GM12878 (cell line): ENCODE measurements around the gene CDK3. TPM values are rescaled to one million over a fixed set of nuclear protein-coding genes. Genes with fewer than 3 reads are reported as not detected.
"Not testable (repeated sequence)": the region's sequence is repeated elsewhere in the genome, so short reads cannot be mapped to it uniquely, and the experiment has no call there.

Source experiments
- ATAC-seq: fragments of 200-7000 bp; cut with Tn5 transposase; 3 replicates; pipeline ENCODE4 v1.9.1; 2020; ENCODE audit warnings: mild to moderate bottlenecking, moderate library complexity
- BruUV-seq: library from RNA; stranded (reverse); fragments of 400-500 nt; replicated peaks from 2 replicates; lab custom pipeline; 2021; lab: Mats Ljungman, UMichigan
- CTCF ChIA-PET: fragments of 300-600 bp; sonication (Branson Sonifier 250); formaldehyde crosslinking; extraction: SDS; loops from one replicate; lab custom pipeline; 2021; ENCODE audit warnings: inconsistent platforms; lab: Yijun Ruan, JAX
- POLR2A ChIA-PET: fragments of 350-600 bp; formaldehyde crosslinking; extraction: SDS; loops from one replicate; lab custom pipeline; 2021; ENCODE audit warnings: inconsistent platforms; lab: Charles Lee
- RAD21 ChIA-PET: fragments of 300-600 bp; sonication (Branson Sonifier 250); formaldehyde crosslinking; loops from one replicate; lab custom pipeline; 2023; ENCODE audit warnings: antibody characterized with exemption; ENCODE audit not compliant: unreplicated experiment; lab: Charles Lee
- SMC1A ChIA-PET: fragments of 300-600 bp; sonication (Branson Sonifier 250); formaldehyde crosslinking; loops from one replicate; lab custom pipeline; 2023; ENCODE audit not compliant: unreplicated experiment, uncharacterized antibody; lab: Charles Lee
- DNase-seq: peaks from one replicate; pipeline ENCODE4 v3.0.0-alpha.2; 2011; ENCODE audit warnings: low read depth, low spot score
- FAIRE-seq: peaks from 3 replicates; lab custom pipeline; 2011; peaks lifted over from hg19 to GRCh38; lab: Jason Lieb, UNC
- H2AFZ ChIP-seq: 2 replicates; pipeline ENCODE4 v1.6.0; 2011; ENCODE audit warnings: low read depth, low read length, control low read depth; ENCODE audit not compliant: control insufficient read depth
- H3K27ac ChIP-seq: 2 replicates; pipeline ENCODE4 v1.5.1; 2011; ENCODE audit warnings: control low read depth; ENCODE audit not compliant: control insufficient read depth, insufficient read depth
- H3K27me3 ChIP-seq, 2 experiments: replicated peaks in 1 of 2; 2 replicates each; pipeline versions ENCODE4 v1.6.0 to v1.6.1; 2011; ENCODE audit warnings: low read length in 1 of 2; ENCODE audit not compliant: control insufficient read depth in 2 of 2, insufficient read depth in 2 of 2
- H3K36me3 ChIP-seq, 2 experiments: 2 replicates each; pipeline ENCODE4 v1.5.1; 2011; ENCODE audit warnings: low read length in 1 of 2; ENCODE audit not compliant: control insufficient read depth in 2 of 2, insufficient read depth in 2 of 2
- H3K4me1 ChIP-seq: 2 replicates; pipeline ENCODE4 v1.6.1; 2011; ENCODE audit warnings: mild to moderate bottlenecking, low read length, moderate library complexity, mixed read lengths; ENCODE audit not compliant: control insufficient read depth, insufficient read depth
- H3K4me2 ChIP-seq: 2 replicates; pipeline ENCODE4 v1.6.0; 2011; ENCODE audit warnings: control low read depth; ENCODE audit not compliant: control insufficient read depth, insufficient read depth
- H3K4me3 ChIP-seq: fragments of 200-600 bp; sonication (generic); 2 replicates; pipeline ENCODE4 v1.5.1; 2016
- H3K79me2 ChIP-seq: 2 replicates; pipeline ENCODE4 v1.6.0; 2011; ENCODE audit warnings: low read length; ENCODE audit not compliant: control insufficient read depth, insufficient read depth
- H3K9ac ChIP-seq: 2 replicates; pipeline ENCODE4 v1.8.0; 2011; ENCODE audit warnings: low read length, control low read depth, mixed read lengths; ENCODE audit not compliant: control insufficient read depth, insufficient read depth
- H3K9me3 ChIP-seq: replicated peaks from 3 replicates; pipeline ENCODE4 v1.5.1; 2011; ENCODE audit warnings: mild to moderate bottlenecking, low read length; ENCODE audit not compliant: control insufficient read depth, insufficient read depth
- H4K20me1 ChIP-seq: 2 replicates; pipeline ENCODE4 v1.6.0; 2011; ENCODE audit not compliant: control insufficient read depth, insufficient read depth
- BACH1 ChIP-seq: fragments of 450-650 bp; IDR thresholded peaks from 2 replicates; pipeline ENCODE4 v1.6.1; 2017; ENCODE audit warnings: mild to moderate bottlenecking, borderline replicate concordance
- DPF2 ChIP-seq: fragments of 450-650 bp; IDR thresholded peaks from 2 replicates; pipeline ENCODE4 v1.6.1; 2017; ENCODE audit warnings: mild to moderate bottlenecking
- FOXK2 ChIP-seq: fragments of 450-650 bp; IDR thresholded peaks from 2 replicates; pipeline ENCODE4 v1.6.1; 2017; ENCODE audit warnings: mild to moderate bottlenecking, moderate library complexity
- HDAC6 ChIP-seq: fragments of 200-600 bp; sonication (generic); IDR thresholded peaks from one replicate; pipeline ENCODE4 v1.8.0; 2017; ENCODE audit warnings: antibody characterized with exemption; ENCODE audit not compliant: unreplicated experiment
- IRF3 ChIP-seq: fragments of 450-650 bp; IDR thresholded peaks from 2 replicates; pipeline ENCODE4 v1.6.1; 2014; ENCODE audit warnings: mild to moderate bottlenecking
- POLR2AphosphoS2 ChIP-seq: IDR thresholded peaks from 2 replicates; pipeline ENCODE4 v1.6.1; 2011; ENCODE audit warnings: low read depth, mild to moderate bottlenecking, low read length, improper control_type of control experiment, moderate library complexity
- POU2F2 ChIP-seq: IDR thresholded peaks from 3 replicates; pipeline ENCODE4 v1.6.1; 2011; ENCODE audit warnings: low read depth, mild to moderate bottlenecking, low read length, borderline replicate concordance
- RAD21 ChIP-seq: IDR thresholded peaks from 2 replicates; pipeline ENCODE4 v1.6.1; 2011; ENCODE audit warnings: mild to moderate bottlenecking, low read depth, low read length, moderate library complexity; ENCODE audit not compliant: insufficient read depth
- SIN3A ChIP-seq: IDR thresholded peaks from 2 replicates; pipeline ENCODE4 v1.6.1; 2012; ENCODE audit warnings: low read depth, low read length, improper control_type of control experiment
- SUZ12 ChIP-seq: fragments of 200-600 bp; sonication (generic); IDR thresholded peaks from one replicate; pipeline ENCODE4 v1.6.1; 2018; ENCODE audit warnings: antibody characterized with exemption, mild to moderate bottlenecking; ENCODE audit not compliant: unreplicated experiment
- TCF12 ChIP-seq: IDR thresholded peaks from 2 replicates; pipeline ENCODE4 v1.6.1; 2011; ENCODE audit warnings: low read depth, mild to moderate bottlenecking, low read length
- TCF3 ChIP-seq: IDR thresholded peaks from 2 replicates; pipeline ENCODE4 v1.6.1; 2012; ENCODE audit warnings: low read depth, mild to moderate bottlenecking, low read length, borderline replicate concordance; ENCODE audit not compliant: insufficient read depth
- USF2 ChIP-seq: IDR thresholded peaks from 2 replicates; pipeline ENCODE4 v1.6.1; 2011; ENCODE audit warnings: low read depth, low read length, improper control_type of control experiment, borderline replicate concordance
- ZNF24 ChIP-seq: fragments of 450-650 bp; IDR thresholded peaks from 2 replicates; pipeline ENCODE4 v1.6.1; 2017; ENCODE audit warnings: antibody characterized with exemption, mild to moderate bottlenecking
- WGBS: methylation state at CpG from one replicate; pipeline ENCODE4 v1.1.6; 2016; ENCODE audit warnings: low lambda C conversion rate; ENCODE audit not compliant: insufficient replicate concordance, insufficient coverage; ENCODE audit errors: missing lambda C conversion rate; 5-methylcytosine and 5-hydroxymethylcytosine counted together
- in situ Hi-C: fragments of 300-500 bp; cut with MboI; formaldehyde crosslinking; loops from 9 replicates; pipeline ENCODE4 v1.14.3; 2018; ENCODE audit warnings: mixed read lengths
- intact Hi-C: fragments of 100-400 bp; cut with micrococcal nuclease; formaldehyde crosslinking; loops from one replicate; pipeline ENCODE4 v1.14.2; 2022; ENCODE audit not compliant: unreplicated experiment
- polyA plus RNA-seq, 11 experiments: library from polyadenylated mRNA; depleted of rRNA in 4 of 11; unstranded in 6 of 11; stranded (reverse) in 5 of 11; fragments of >200 nt; fragmentation: Nextera tagmentation in 4 of 11; fragmentation: Illumina TruSeq in 1 of 11; extraction: Ambion mirVana in 4 of 11; extraction: Trizol in 1 of 11; gene quantifications; 1 replicate in 1 of 11; 2 replicates in 10 of 11; pipeline versions ENCODE4 v1.2.1 to v1.2.3, GENCODE V29; 2011 to 2016; ENCODE audit warnings: inconsistent platforms in 2 of 11, missing spikeins in 2 of 11, low read depth in 1 of 11
- total RNA-seq, 4 experiments: library from RNA; depleted of rRNA in 3 of 4; stranded (reverse); fragments of >200 nt in 3 of 4; fragmentation: Illumina TruSeq in 1 of 4; extraction: Trizol in 1 of 4; gene quantifications; 2 replicates each; pipeline versions ENCODE4 v1.2.1 to v1.2.3, GENCODE V29; 2013 to 2021

The CDK3 gene
- total and polyA plus RNA-seq, 10 of the 15 experiments (the other 5 are each of a cell fraction or from before 2014, with no cell fraction given) = 1.1 to 7.1 (median 4.2) TPM

DNA sequence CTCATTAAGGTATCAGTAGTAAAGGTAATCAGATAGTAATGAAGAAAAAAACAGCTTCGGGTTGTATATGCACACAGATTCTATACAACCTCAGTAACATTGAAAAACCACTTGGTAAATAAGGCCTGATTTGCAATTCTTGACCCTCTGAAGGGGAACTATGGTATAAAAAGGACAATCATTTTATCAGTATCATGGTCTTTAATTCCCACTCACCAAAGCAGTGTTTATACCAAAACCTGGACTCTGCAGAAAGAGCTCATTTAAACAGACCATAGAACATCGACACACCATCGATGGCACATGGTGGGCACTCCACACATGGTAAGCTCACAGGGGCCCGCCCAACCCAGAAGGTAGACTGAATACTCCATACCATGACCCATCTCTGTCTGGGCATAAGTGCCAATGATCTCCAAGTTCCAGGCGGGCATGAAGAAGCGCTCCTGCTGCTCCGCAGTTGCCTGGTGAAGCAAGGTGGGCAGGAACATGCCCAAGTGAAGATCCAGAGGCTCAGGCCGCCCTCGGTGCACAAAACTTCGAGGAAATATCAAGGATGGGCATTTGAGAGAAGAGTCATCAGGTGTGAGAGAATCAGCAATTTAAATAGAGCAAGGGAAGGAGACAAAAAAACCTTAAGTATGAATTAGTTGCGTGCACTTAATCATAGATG is 40.7 kb upstream of the CDK3 start (continued):
- no peak for TF ChIP-seq SUZ12
- no peak for TF ChIP-seq IRF3

DNA sequence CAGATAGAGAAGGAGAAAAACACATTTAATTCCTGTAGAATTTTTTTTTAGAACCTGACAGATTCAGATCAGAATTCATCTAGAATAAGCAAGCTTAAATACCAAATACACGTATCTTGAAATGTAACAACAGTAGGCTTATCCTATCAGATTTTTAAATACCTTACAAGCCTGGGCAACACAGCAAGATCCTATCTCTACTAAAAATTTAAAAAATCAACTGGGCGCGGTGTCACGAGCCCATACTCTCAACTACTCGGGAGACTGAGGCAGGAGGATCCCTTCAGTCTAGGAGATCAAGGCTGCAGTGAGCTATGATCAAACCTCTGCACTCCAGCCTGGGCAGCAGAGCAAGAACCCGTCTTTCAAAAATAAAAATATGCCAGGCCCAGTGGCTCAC is 35.2 kb upstream of the CDK3 start:
- no peak for FAIRE-seq
- no TSS peak for BruUV-seq
- H3K9me3 ChIP-seq = no peaks in the 10 kb centered on the region
- no peak overlapping the region for H2AFZ ChIP-seq
- no peak overlapping the region for H3K9ac ChIP-seq
- H3K4me1 ChIP-seq = no peaks in the 10 kb centered on the region
- no peak for DNase-seq
- peaks cover 0 to 3% of the 10 kb centered on the region in 2 experiments; a peak in 2 of 4 replicates for H3K36me3 ChIP-seq
- CTCF ChIA-PET = interaction anchor here (0.5 to 0.7 kb wide), 3 partner anchors 22 to 1174 kb away, joined by 3 read pairs; no protein-coding TSS in a partner anchor
- intact Hi-C loops = no loop called here
- H3K27ac ChIP-seq = no peak overlapping the region
- H3K79me2 ChIP-seq = no peaks in the 10 kb centered on the region; the same call in 1 of the 2 replicates
- RAD21 ChIA-PET = interaction anchor here (0.6 kb wide), 1 partner anchor 79 kb away, joined by 3 read pairs; no protein-coding TSS in a partner anchor
- over 99% methylated on average over 6 of the region's 6 CpGs for whole genome bisulfite sequencing
- no peak for ATAC-seq
- POLR2A ChIA-PET = no interaction called here
- TF ChIP-seq ZNF24 (no peak), POU2F2 (no peak), SUZ12 (no peak), TCF12 (no peak), DPF2 (no peak), SIN3A (no peak), RAD21 (no peak), BACH1 (no peak), TCF3 (no peak), POLR2AphosphoS2 (no peak), HDAC6 (no peak), FOXK2 (no peak), USF2 (no peak)
- TF ChIP-seq, all 136 proteins: peak for 0
- no peak overlapping the region for H3K4me2 ChIP-seq
- no peaks in the 10 kb centered on the region for H3K27me3 ChIP-seq
- H3K4me3 ChIP-seq = no peak overlapping the region
- in situ Hi-C loops = no loop called here
- H4K20me1 ChIP-seq = no peaks in the 10 kb centered on the region
- SMC1A ChIA-PET = interaction anchor here (0.5 to 1.5 kb wide), 5 partner anchors 9 to 377 kb away, joined by 3 to 4 read pairs (median 3); no protein-coding TSS in a partner anchor

DNA sequence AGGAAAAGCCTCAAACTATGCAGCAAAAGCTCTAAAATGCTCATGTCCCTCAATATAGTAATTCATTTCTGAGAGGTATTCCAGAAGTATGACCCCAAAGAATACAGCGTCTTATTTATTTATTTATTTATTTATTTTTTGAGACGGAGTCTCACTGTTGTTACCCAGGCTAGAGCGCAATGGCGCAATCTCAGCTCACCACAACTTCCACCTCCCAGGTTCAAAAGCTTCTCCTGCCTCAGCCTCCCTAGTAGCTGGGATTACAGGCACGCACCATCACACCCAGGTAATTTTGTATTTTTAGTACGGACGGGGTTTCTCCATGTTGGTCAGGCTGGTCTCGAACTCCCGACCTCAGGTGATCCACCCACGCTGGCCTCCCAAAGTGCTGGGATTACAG is 31.6 kb upstream of the CDK3 start:
- H3K9ac ChIP-seq, H2AFZ ChIP-seq, DNase-seq, H3K4me3 ChIP-seq, FAIRE-seq, H3K27ac ChIP-seq, BruUV-seq, H3K9me3 ChIP-seq, H4K20me1 ChIP-seq, H3K36me3 ChIP-seq, in situ Hi-C loops, intact Hi-C loops, H3K4me2 ChIP-seq, H3K4me1 ChIP-seq, H3K27me3 ChIP-seq, ATAC-seq, H3K79me2 ChIP-seq: not testable (repeated sequence)
- CTCF ChIA-PET = interaction anchor here (0.8 to 1.0 kb wide), 2 partner anchors 29 to 64 kb away, joined by 3 read pairs; partner anchors contain the start of gene MRPL38
- RAD21 ChIA-PET = interaction anchor here (1.2 kb wide), 1 partner anchor 35 kb away, joined by 3 read pairs; no protein-coding TSS in a partner anchor
- POLR2A ChIA-PET = interaction anchor here (0.7 kb wide), 1 partner anchor 18 kb away, joined by 10 read pairs; no protein-coding TSS in a partner anchor
- 93% methylated on average over 9 of the region's 10 CpGs for WGBS
- SMC1A ChIA-PET = interaction anchor here (1.1 kb wide), 1 partner anchor 11 kb away, joined by 3 read pairs; no protein-coding TSS in a partner anchor
